HG03135 (cell line): ENCODE measurements around the gene NAT8L.

ENCODE experiments used
- ATAC-seq: cut with Tn5 transposase; IDR thresholded peaks from one replicate; pipeline ENCODE4 v1.9.1; 2021; ENCODE audit warnings: mild to moderate bottlenecking, moderate library complexity; ENCODE audit not compliant: unreplicated experiment

The NAT8L gene

DNA sequence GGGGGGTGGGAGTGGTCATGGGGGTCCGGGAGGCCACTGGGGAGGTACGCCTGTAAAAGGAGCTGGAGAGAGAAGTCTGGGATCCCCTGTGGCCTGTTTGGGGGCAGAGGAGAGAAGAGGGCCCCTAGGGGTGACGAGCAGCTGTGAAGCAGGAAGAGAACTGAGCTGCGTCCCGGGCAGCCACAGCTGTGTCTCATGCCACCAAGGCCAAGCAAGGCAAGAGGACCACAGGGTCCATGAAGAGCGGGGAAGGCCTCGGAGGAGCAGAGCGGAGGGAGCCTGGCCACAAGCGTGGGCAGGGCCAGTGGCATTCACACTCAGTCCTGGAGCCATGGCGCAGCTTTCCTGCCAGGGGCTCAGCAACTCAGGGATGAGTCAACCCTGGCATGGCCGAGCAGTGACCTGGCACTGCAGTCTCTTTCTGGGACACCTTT, 13.6 kb upstream of the NAT8L start:
- ATAC-seq: no peak

GRCh38 chr4:2046031-2046961, 12.8 kb upstream of the NAT8L start:
- no peak for ATAC-seq

DNA sequence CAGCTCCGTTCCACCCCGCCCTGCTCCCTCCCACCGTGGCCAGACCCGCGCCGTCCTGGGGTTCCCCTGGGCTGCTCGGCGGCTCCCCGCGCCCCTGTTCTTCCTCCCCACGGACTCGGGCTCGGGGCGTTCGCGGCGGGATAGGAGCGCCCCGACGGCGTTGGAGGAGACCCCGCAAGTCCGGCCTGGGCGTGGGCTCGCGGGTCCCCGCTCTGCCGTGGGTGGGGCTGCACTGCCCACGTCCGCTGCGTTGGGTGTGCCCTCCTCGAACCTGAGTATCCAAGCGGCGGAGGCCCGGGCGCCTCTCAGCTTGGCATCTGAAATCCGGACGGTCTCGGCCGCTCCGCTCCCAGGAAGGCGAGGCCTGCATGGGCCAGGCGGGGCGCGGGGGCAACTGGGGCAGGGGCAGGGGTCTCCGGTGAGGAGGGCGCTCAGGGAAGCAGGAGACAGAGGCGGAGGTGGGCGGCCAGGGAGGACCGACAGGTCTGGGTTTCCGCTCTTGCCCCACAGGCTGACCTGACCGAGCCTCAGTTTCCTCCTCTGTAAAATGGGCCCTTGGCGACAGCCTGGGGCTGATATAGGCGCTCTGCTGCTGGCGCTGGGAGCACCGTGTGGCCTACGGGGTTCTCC, 12.0 kb upstream of the NAT8L start:
- no peak for ATAC-seq

DNA sequence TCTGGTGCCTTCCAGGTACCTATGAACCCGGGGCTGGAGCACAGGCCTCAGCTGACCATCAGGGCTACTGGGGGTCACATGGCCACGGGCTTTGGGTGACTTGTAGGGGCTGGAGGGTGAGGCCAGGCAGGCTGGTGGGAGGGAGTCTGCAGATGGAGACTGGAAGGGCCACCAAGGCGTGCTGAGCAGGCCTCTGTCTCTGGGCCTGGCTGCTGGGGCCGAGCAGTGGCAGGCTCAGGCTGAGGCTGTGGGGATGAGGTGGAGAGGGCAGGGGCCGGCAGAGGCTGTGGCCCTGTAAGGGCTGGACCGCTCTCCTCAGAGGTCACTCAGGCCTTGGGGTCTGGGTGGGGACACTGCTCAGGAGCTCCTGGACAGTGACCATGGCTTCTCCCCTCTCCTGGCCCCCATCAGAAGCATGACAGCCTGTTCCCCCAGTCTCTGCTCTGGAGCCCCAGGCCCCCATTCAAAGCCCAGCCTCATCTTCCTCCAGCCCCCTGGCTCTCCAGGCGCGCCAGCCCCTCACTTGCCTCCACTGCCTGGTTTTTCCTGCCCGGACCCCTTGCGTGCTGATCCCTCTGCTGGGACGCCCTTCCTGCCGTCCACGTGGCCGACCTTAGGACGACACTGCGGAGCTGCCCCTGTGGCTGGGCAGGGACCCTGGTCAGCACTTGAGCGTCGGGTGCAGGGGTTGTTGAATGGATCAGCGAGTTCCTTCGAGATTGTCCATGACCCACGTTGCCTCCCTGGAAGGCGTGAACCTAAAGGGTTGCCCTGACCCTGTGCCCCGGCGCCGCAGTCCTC, 11.1 kb upstream of the NAT8L start:
- ATAC-seq: no peak

DNA sequence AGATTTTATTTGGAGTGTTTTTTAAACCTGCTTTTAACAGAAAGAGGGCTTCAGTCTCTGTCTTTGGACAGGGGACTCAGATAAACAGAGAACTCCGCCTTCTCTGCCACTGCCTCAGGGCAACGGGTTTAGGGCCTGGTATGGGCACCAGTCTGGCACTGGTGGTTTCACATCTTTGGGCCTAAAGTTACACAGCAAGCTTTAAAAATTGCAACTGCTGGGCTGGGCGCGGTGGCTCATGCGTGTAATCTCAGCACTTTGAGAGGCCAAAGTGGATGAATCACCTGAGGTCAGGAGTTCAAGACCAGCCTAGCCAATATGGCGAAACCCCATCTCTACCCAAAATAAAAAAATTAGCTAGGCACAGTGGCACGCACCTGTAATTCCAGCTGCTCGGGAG, 10.3 kb upstream of the NAT8L start:
- no peak for ATAC-seq

- no peak for ATAC-seq
These were observed 9.7 kb upstream of the NAT8L start for GRCh38 chr4:2049381-2049780.

DNA sequence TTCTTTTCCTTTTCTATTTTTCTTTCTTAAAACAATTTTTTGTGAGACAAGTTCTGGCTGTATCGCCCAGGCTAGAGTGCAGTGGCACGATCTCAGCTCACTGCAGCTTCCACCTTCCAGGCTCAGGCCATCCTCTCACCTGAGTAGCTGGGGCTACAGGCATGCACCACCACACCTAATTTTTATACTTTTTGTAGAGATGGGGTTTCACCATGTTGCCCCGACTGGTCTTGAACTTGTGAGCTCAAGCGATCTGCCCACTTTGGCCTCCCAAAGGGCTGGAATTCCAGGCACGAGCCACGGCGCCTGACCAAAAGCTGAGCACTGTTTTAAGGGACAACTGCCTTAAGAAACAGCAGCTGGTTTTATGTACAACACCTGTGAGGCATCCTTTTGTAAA, 9.3 kb upstream of the NAT8L start:
- no peak for ATAC-seq

GRCh38 chr4:2051086-2051485, 8.0 kb upstream of the NAT8L start:
- ATAC-seq: no peak

DNA sequence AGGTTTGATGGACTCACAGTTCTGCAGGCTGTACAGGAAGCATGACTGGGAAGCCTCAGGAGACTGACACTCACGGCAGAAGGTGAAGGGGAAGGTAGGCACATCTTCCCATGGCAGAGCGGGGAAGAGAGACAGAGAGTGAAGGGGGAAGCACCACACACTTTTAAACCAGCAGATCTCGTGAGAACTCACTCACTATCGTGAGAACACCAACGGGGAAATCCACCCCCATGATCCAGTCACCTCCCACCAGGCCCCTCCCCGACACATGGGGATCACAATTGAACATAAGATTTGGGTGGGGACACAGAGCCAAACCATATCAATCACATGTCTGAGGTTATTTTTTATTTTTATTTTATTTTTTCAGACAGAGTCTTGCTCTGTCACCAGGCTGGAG, 4.9 kb upstream of the NAT8L start:
- ATAC-seq: no peak

DNA sequence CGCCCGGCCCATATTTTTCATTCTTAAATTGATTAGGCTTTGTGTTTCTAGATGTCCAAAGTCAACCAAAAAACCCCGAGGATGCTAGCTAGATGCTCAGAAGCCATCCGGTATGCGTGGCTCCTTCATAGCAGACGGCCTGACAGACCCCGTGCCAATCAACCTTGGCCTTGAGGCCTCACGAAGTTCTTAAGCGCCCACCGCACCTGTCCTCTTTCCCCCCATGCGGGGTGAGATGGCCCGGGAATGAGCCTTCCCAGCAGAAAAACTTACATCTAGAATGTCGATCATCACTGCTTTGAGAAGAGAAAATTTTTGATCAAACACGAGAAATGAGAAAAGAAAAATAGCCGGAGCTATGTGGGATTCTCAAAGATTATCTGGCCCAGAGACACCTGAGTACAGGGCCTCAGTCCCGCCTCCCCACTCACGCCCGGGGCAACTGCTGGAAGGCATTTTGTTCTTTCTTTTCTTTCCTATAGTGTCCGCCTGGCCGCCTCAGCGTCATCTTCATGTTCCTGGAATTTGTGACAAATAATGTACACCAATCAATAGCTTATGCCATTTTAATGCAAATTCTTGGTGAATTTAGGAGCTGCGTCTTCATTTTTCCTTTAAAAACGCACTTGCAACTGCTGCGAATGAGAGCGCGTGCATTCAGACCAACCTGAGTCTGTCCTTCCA, 1.6 kb upstream of the NAT8L start:
- no peak for ATAC-seq

GRCh38 chr4:2058264-2059045, 672 bp upstream of the NAT8L start:
- ATAC-seq: no peak

DNA sequence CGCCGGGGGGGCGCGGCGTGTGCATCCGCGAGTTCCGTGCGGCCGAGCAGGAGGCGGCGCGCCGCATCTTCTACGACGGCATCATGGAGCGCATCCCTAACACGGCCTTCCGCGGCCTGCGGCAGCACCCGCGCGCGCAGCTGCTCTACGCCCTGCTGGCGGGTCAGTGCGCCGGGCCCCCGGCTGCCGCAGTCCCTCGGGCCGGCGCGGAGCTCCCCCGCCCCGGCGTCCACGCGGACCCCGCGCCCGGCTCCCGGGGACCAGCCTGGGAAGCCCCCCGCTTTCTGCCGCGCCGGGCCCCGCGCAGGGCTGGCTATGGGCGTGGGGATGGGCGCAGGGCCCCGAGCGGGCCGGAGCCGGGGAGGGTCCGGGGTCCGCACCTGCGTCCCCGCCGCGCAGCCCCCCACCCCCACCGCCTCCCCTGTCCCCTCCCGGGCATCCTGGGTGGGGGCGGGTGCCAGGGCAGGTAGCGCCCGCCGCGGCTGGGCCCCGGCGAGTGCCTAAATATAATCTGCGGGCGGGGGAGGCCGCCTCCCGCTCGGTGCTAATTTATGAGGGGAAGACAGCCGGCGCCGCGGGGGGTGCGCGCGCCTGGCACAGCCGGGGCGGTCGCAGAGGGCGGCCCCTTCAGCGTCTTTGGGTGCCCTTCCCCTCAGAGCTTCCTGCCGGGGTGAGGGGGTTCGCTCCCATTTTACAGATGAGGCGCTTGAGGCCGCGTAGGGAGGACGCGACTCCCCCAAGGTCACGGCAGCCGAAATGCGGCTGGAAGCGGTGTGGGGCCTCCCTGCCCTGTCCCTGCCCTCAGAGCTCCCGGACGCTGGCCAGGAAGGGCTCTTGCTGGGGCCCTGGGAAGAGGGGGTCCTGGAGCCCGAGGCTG, 837 bp downstream of the NAT8L start:
- no peak for ATAC-seq

- ATAC-seq: no peak
These were observed 1.6 kb downstream of the NAT8L start for GRCh38 chr4:2060611-2061185.

DNA sequence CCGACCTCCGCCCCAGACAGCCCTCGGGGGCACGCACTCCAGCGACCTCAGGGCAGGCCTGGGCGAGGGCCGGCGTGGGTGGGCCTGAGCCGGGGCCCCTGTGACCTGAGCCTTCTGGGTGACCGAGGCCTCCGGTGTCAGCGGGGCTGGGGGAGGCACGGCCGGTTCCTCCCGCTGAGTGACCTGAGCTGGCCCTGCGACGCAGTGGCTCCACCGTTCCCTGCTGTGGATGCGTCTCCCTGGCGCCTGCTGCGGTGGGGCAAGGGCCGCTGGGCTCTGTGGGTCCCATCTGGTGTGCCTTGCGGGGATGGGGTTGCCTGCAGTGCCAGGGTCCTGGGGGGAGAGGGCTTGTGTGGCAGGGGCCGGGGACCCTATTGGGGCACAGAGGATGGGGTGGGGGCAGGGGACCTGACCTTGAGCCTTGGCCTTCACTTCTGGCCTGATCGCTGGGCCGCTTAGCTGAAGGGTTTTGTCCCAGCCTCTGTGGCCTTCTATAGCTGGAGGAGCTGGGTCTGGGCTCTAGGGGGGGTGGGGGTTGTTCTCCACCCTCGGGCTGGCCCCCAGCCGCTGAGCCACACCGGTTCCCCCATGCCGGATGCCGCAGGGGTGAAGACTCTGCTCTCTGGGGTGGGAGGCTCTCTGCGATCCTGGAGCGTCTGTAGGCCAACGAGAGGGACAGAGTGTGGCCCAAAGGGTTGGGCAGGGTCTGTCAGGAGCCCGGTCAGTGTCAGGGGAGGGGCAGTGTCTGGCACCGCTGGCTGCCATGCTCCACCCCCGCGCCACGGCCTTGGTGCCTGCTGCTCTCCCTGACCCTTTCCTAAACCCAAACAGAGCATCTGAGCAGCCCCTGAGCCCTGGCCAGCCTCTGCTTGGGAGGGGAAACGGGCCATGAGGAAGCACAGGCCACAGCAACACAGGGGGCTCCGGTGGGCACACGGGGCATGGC, 2.3 kb downstream of the NAT8L start:
- no peak for ATAC-seq

DNA sequence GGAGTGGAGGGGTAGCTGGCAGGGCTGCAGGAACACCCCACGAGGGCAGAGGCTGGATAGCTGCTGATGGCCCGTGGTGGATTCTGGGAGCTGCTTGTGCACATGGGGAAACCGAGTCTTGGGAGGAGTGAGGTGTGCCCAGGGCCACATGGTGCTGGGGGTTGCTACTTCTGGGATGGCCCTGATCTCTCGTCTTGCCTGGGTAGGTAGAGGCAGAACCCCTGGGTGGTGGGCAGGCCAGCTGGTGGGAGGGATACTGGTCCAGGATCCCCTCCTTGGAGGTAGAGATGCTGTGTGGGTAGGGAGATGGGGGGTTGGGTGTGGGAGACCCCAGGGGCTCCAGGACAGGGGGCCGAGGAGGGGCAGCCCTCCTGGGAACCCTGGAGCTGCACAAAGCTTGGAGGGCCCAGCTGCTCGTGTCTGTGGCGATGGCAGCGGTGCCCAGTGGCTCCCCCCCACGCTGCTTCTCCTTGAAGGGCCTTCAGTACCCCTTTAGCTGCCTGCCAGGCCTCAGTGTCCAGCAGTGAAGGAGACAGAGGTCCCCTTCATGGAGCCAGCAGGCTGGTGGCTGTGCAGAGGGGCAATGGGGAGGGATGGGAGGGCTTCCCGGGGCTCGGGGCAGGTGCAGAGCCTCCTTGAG, 3.2 kb downstream of the NAT8L start:
- ATAC-seq: no peak

- ATAC-seq: no peak
These were observed 3.8 kb downstream of the NAT8L start for GRCh38 chr4:2062808-2063524.
